GM23338 (cell line): ENCODE data around the gene HNF4A. TPM values are rescaled to one million over a fixed set of nuclear protein-coding genes. Genes with fewer than 3 reads are reported as not detected.

ENCODE experiments used
- ATAC-seq: fragments of 200-7000 bp; cut with Tn5 transposase; 3 replicates; pipeline ENCODE4 v1.9.1; 2020
- DNase-seq: peaks from one replicate; pipeline ENCODE4 v3.0.0-alpha.2; 2015; ENCODE audit warnings: low spot score
- H2AFZ ChIP-seq: fragments of 200-600 bp; sonication (generic); 2 replicates; pipeline ENCODE4 v1.8.0; 2016; ENCODE audit warnings: antibody characterized with exemption, mild to moderate bottlenecking, moderate library complexity
- H3F3A ChIP-seq: fragments of 200-600 bp; sonication (generic); replicated peaks from 2 replicates; pipeline ENCODE4 v1.8.0; 2017; ENCODE audit warnings: antibody characterized with exemption, mixed run types, low read depth
- H3K27ac ChIP-seq: fragments of 200-600 bp; sonication (generic); 2 replicates; pipeline ENCODE4 v1.6.1; 2016; ENCODE audit warnings: low read depth
- H3K27me3 ChIP-seq: fragments of 200-600 bp; sonication (generic); 2 replicates; pipeline ENCODE4 v1.8.0; 2016; ENCODE audit warnings: mild to moderate bottlenecking, mixed run types, moderate library complexity; ENCODE audit not compliant: insufficient read depth
- H3K36me3 ChIP-seq: fragments of 200-600 bp; sonication (generic); 2 replicates; pipeline ENCODE4 v1.8.0; 2016; ENCODE audit warnings: mild to moderate bottlenecking; ENCODE audit not compliant: insufficient read depth
- H3K4me1 ChIP-seq: fragments of 200-600 bp; sonication (generic); 2 replicates; pipeline ENCODE4 v1.8.0; 2016; ENCODE audit warnings: mild to moderate bottlenecking, moderate library complexity; ENCODE audit not compliant: insufficient read depth
- H3K4me2 ChIP-seq: fragments of 200-600 bp; sonication (generic); 2 replicates; pipeline ENCODE4 v1.7.1; 2017; ENCODE audit warnings: mixed run types
- H3K4me3 ChIP-seq: fragments of 200-600 bp; sonication (generic); 2 replicates; pipeline ENCODE4 v1.6.1; 2016; ENCODE audit warnings: mixed run types
- H3K79me2 ChIP-seq: fragments of 200-600 bp; sonication (generic); replicated peaks from 2 replicates; pipeline ENCODE4 v1.8.0; 2017; ENCODE audit warnings: mild to moderate bottlenecking; ENCODE audit not compliant: insufficient read depth
- H3K9me2 ChIP-seq: fragments of 200-600 bp; sonication (generic); 2 replicates; pipeline ENCODE4 v1.8.0; 2017; ENCODE audit not compliant: insufficient read depth
- H4K20me1 ChIP-seq: fragments of 200-600 bp; sonication (generic); replicated peaks from 2 replicates; pipeline ENCODE4 v1.8.0; 2017; ENCODE audit warnings: mild to moderate bottlenecking; ENCODE audit not compliant: insufficient read depth
- H3K27ac Mint-ChIP-seq: 2 replicates; pipeline ENCODE4 v1.8.0; 2020; ENCODE audit warnings: inconsistent platforms, mild to moderate bottlenecking, moderate library complexity, mixed read lengths
- H3K27me3 Mint-ChIP-seq: 3 replicates; pipeline ENCODE4 v1.8.0; 2022; ENCODE audit warnings: low read depth, mild to moderate bottlenecking, moderate library complexity, mixed read lengths, inconsistent platforms; ENCODE audit not compliant: insufficient read depth, poor library complexity
- H3K36me3 Mint-ChIP-seq: 3 replicates; pipeline ENCODE4 v1.8.0; 2021; ENCODE audit warnings: low read depth, mild to moderate bottlenecking, inconsistent platforms, moderate library complexity, mixed read lengths
- H3K4me1 Mint-ChIP-seq: 3 replicates; pipeline ENCODE4 v1.8.0; 2020; ENCODE audit warnings: mild to moderate bottlenecking, inconsistent platforms, mixed read lengths
- H3K4me3 Mint-ChIP-seq: 3 replicates; pipeline ENCODE4 v1.8.0; 2021; ENCODE audit warnings: moderate library complexity, mild to moderate bottlenecking, inconsistent platforms, mixed read lengths
- H3K9me3 Mint-ChIP-seq: 3 replicates; pipeline ENCODE4 v1.8.0; 2020; ENCODE audit warnings: moderate library complexity, mild to moderate bottlenecking, inconsistent platforms, mixed read lengths
- EZH2phosphoT487 ChIP-seq: fragments of 200-600 bp; sonication (generic); IDR thresholded peaks from one replicate; pipeline ENCODE4 v1.8.1; 2018; ENCODE audit warnings: antibody characterized with exemption; ENCODE audit not compliant: unreplicated experiment
- JUNB ChIP-seq: IDR thresholded peaks from one replicate; pipeline ENCODE4 v1.6.1; 2016; ENCODE audit warnings: antibody characterized with exemption; ENCODE audit not compliant: unreplicated experiment
- NANOG ChIP-seq: IDR thresholded peaks from 2 replicates; pipeline ENCODE4 v1.6.1; 2016; ENCODE audit warnings: antibody characterized with exemption, borderline replicate concordance
- REST ChIP-seq: IDR thresholded peaks from one replicate; pipeline ENCODE4 v1.6.1; 2018; ENCODE audit warnings: antibody characterized with exemption; ENCODE audit not compliant: unreplicated experiment
- STAT1 ChIP-seq: IDR thresholded peaks from one replicate; pipeline ENCODE4 v1.6.1; 2016; ENCODE audit warnings: antibody characterized with exemption; ENCODE audit not compliant: unreplicated experiment
- ZNF114 ChIP-seq: fragments of 250-450 bp; sonication (Bioruptor Pico); IDR thresholded peaks from 2 replicates; pipeline ENCODE4 v1.5.0; 2020; ENCODE audit warnings: mild to moderate bottlenecking, moderate library complexity
- ZNF462 ChIP-seq: fragments of 250-450 bp; sonication (Bioruptor Pico); IDR thresholded peaks from 2 replicates; pipeline ENCODE4 v1.5.0; 2020; ENCODE audit warnings: mild to moderate bottlenecking, moderate library complexity
- polyA plus RNA-seq: library from polyadenylated mRNA; unstranded; fragments of >200 nt; fragmentation: Nextera tagmentation; extraction: Ambion mirVana; gene quantifications from 2 replicates; pipeline ENCODE4 v1.2.1, GENCODE V29; 2016
- total RNA-seq: library from RNA; depleted of rRNA; stranded (reverse); fragments of >200 nt; shearing (Covaris generic); gene quantifications from 2 replicates; pipeline ENCODE4 v1.2.3, GENCODE V29; 2014
- TF ChIP-seq, protein P1 (sequence below), 2 experiments: fragments of 200-600 bp in 1 of 2; sonication (generic) in 1 of 2; conservative IDR thresholded peaks; 2 replicates each; pipeline versions ENCODE4 v1.5.1 to v1.6.1; 2016 to 2017; ENCODE audit warnings: antibody characterized with exemption in 2 of 2, low read depth in 2 of 2, mild to moderate bottlenecking in 2 of 2, moderate library complexity in 1 of 2

HNF4A gene
- total and polyA plus RNA-seq, 2 experiments from 2014 or later, result not detected

DNA sequence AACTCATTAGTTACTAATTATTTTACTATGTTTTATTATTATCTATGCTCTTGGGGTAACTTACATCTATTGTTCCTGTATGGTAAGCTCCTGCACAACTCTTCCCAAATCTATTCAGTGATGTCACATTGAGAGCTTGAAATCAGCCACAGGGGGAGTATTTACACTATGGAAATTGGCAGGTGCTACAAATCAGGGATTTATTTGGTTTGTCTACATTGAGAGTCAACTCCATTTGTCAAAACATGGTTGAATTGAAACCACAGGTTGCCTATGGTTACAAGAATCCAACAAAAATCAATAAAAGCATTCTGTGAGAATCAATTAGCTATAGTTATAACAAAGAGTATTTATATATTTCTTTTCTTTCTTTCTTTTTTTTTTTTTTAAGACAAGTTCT lies 40.6 kb upstream of the HNF4A start:
- Histone ChIP-seq H3F3A (no peaks in the 10 kb centered on the region), H3K27me3 (peaks cover 22% of the 10 kb centered on the region), H4K20me1 (no peaks in the 10 kb centered on the region), H3K9me2 (0 out of 2 replicates have a peak, but pooled peaks cover 3% of the 10 kb centered on the region), H3K36me3 (no peaks in the 10 kb centered on the region), H3K4me1 (no peaks in the 10 kb centered on the region), H2AFZ (no peak overlapping the region), H3K79me2 (no peaks in the 10 kb centered on the region), H3K27ac (no peak overlapping the region), H3K4me2 (no peak overlapping the region), H3K4me3 (no peak overlapping the region)
- no peaks in the 10 kb centered on the region for H3K36me3 Mint-ChIP-seq
- DNase-seq (no peak), ATAC-seq (no peak)
- TF ChIP-seq STAT1 (no peak), EZH2phosphoT487 (no peak), NANOG (no peak), ZNF114 (CRISPR knock-in tag) (no peak), JUNB (no peak), REST (no peak), ZNF462 (no peak)
- TF ChIP-seq, protein P1, sequence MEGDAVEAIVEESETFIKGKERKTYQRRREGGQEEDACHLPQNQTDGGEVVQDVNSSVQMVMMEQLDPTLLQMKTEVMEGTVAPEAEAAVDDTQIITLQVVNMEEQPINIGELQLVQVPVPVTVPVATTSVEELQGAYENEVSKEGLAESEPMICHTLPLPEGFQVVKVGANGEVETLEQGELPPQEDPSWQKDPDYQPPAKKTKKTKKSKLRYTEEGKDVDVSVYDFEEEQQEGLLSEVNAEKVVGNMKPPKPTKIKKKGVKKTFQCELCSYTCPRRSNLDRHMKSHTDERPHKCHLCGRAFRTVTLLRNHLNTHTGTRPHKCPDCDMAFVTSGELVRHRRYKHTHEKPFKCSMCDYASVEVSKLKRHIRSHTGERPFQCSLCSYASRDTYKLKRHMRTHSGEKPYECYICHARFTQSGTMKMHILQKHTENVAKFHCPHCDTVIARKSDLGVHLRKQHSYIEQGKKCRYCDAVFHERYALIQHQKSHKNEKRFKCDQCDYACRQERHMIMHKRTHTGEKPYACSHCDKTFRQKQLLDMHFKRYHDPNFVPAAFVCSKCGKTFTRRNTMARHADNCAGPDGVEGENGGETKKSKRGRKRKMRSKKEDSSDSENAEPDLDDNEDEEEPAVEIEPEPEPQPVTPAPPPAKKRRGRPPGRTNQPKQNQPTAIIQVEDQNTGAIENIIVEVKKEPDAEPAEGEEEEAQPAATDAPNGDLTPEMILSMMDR (conservative IDR thresholded peaks at IDR 0.05; ENCODE audit: low read depth in 2 of 2), result no peak
- peaks cover 19% of the 10 kb centered on the region for H3K27me3 Mint-ChIP-seq
- H3K4me1 Mint-ChIP-seq, result peaks cover 6% of the 10 kb centered on the region
- no peak overlapping the region for H3K27ac Mint-ChIP-seq
- no peaks in the 10 kb centered on the region for H3K9me3 Mint-ChIP-seq
- H3K4me3 Mint-ChIP-seq, result no peak overlapping the region
